SK-N-SH (cell line): ENCODE data around the gene GSK3A. TPM values are rescaled to one million over a fixed set of nuclear protein-coding genes. Genes with fewer than 3 reads are reported as not detected.
A peak's percentile ranks its signal among the peaks of the same experiment; 100 is the strongest.

Source experiments
- CTCF ChIA-PET: fragments of 300-600, 350-600 bp; formaldehyde crosslinking; extraction: SDS; loops from one replicate; lab custom pipeline; 2021; lab: Yijun Ruan, JAX
- POLR2A ChIA-PET: fragments of 350-600 bp; sonication (Branson Sonifier 250); formaldehyde crosslinking; extraction: SDS; loops from one replicate; lab custom pipeline; 2020; ENCODE audit warnings: antibody characterized with exemption, inconsistent platforms; lab: Yijun Ruan, JAX
- DNase-seq: peaks from one replicate; pipeline ENCODE4 v3.0.0; 2012
- H2AFZ ChIP-seq: fragments of 200-600 bp; sonication (generic); 2 replicates; pipeline ENCODE4 v1.8.1; 2016; ENCODE audit warnings: antibody characterized with exemption, mild to moderate bottlenecking, low read depth
- H3F3A ChIP-seq: fragments of 200-600 bp; sonication (generic); replicated peaks from 2 replicates; pipeline ENCODE3; 2016; ENCODE audit warnings: antibody characterized with exemption, mild to moderate bottlenecking; ENCODE audit not compliant: insufficient read depth
- H3K27ac ChIP-seq, 2 experiments: fragments of 200-500 bp in 1 of 2; fragments of 200-600 bp in 1 of 2; sonication (Bioruptor generic) in 1 of 2; sonication (generic), shearing (Covaris generic) in 1 of 2; 2 replicates each; pipeline versions ENCODE4 v1.5.1 to v1.6.1; 2014 to 2016; ENCODE audit warnings: low read depth in 2 of 2, inconsistent platforms in 1 of 2, low read length in 1 of 2, mild to moderate bottlenecking in 1 of 2, mixed read lengths in 1 of 2
- H3K27me3 ChIP-seq: fragments of 200-600 bp; sonication (generic), shearing (Covaris generic); 2 replicates; pipeline ENCODE4 v1.6.1; 2016; ENCODE audit warnings: mixed run types; ENCODE audit not compliant: insufficient read depth
- H3K36me3 ChIP-seq, 2 experiments: fragments of 200-500 bp in 1 of 2; fragments of 200-600 bp in 1 of 2; sonication (Bioruptor generic) in 1 of 2; sonication (generic) in 1 of 2; replicated peaks in 1 of 2; 2 replicates each; pipeline versions ENCODE3 to v1.5.1; 2014 to 2016; ENCODE audit warnings: low read length in 1 of 2, mild to moderate bottlenecking in 1 of 2; ENCODE audit not compliant: insufficient read depth in 2 of 2, control insufficient read depth in 1 of 2
- H3K4me1 ChIP-seq, 2 experiments: fragments of 200-500 bp in 1 of 2; fragments of 200-600 bp in 1 of 2; sonication (Bioruptor generic) in 1 of 2; sonication (generic), shearing (Covaris generic) in 1 of 2; 2 replicates each; pipeline versions ENCODE4 v1.5.1 to v1.6.1; 2014 to 2016; ENCODE audit warnings: low read depth in 1 of 2, low read length in 1 of 2, mixed run types in 1 of 2; ENCODE audit not compliant: insufficient read depth in 2 of 2, control insufficient read depth in 1 of 2
- H3K4me2 ChIP-seq: fragments of 200-600 bp; sonication (generic), shearing (Covaris generic); 2 replicates; pipeline ENCODE4 v1.6.1; 2017; ENCODE audit warnings: mixed run types
- H3K4me3 ChIP-seq, 2 experiments: fragments of 200-500 bp in 1 of 2; fragments of 200-600 bp in 1 of 2; sonication (Bioruptor generic) in 1 of 2; sonication (generic), shearing (Covaris generic) in 1 of 2; 2 replicates each; pipeline versions ENCODE4 v1.5.1 to v1.8.1; 2014 to 2016; ENCODE audit warnings: low read depth in 2 of 2, inconsistent platforms in 1 of 2, low read length in 1 of 2, mild to moderate bottlenecking in 1 of 2, mixed read lengths in 1 of 2, moderate library complexity in 1 of 2
- H3K79me2 ChIP-seq: fragments of 200-600 bp; sonication (generic); 2 replicates; pipeline ENCODE4 v1.8.1; 2017; ENCODE audit warnings: mild to moderate bottlenecking; ENCODE audit not compliant: insufficient read depth
- H3K9ac ChIP-seq: fragments of 200-600 bp; sonication (generic); 2 replicates; pipeline ENCODE4 v1.6.1; 2017; ENCODE audit warnings: mixed run types
- H3K9me2 ChIP-seq: fragments of 200-600 bp; sonication (generic); 2 replicates; pipeline ENCODE4 v1.6.1; 2017; ENCODE audit warnings: mixed run types
- H3K9me3 ChIP-seq: fragments of 200-600 bp; sonication (generic); 2 replicates; pipeline ENCODE4 v1.6.1; 2017; ENCODE audit warnings: mixed run types, mild to moderate bottlenecking, moderate library complexity
- H4K20me1 ChIP-seq: fragments of 200-600 bp; sonication (generic); 2 replicates; pipeline ENCODE4 v1.6.1; 2017; ENCODE audit warnings: mild to moderate bottlenecking, mixed run types; ENCODE audit not compliant: insufficient read depth
- CHD2 ChIP-seq: fragments of 150-350 bp; IDR thresholded peaks from 2 replicates; pipeline ENCODE4 v1.6.1; 2018; ENCODE audit warnings: low read length; ENCODE audit not compliant: partially characterized antibody
- EP300 ChIP-seq, 2 experiments: IDR thresholded peaks; 2 replicates each; pipeline versions ENCODE4 v1.4.0 to v1.6.1; 2012; ENCODE audit warnings: borderline replicate concordance in 1 of 2, low read depth in 1 of 2, low read length in 1 of 2
- EZH2phosphoT487 ChIP-seq: fragments of 200-600 bp; sonication (generic); IDR thresholded peaks from 2 replicates; pipeline ENCODE4 v1.6.1; 2017; ENCODE audit warnings: low read depth, mixed run types, mild to moderate bottlenecking, antibody characterized with exemption, moderate library complexity, borderline replicate concordance
- FOSL2 ChIP-seq: IDR thresholded peaks from 2 replicates; pipeline ENCODE4 v1.4.0; 2012; ENCODE audit warnings: low read depth, mild to moderate bottlenecking, moderate library complexity, borderline replicate concordance
- FOXJ3 ChIP-seq: sonication (generic); formaldehyde crosslinking; IDR thresholded peaks from 2 replicates; pipeline ENCODE4 v1.5.1; 2020; ENCODE audit warnings: mild to moderate bottlenecking, missing genetic modification reagents
- FOXM1 ChIP-seq: IDR thresholded peaks from 2 replicates; pipeline ENCODE4 v1.4.0; 2012; ENCODE audit warnings: low read depth, mild to moderate bottlenecking
- GABPA ChIP-seq: IDR thresholded peaks from 2 replicates; pipeline ENCODE4 v1.4.0; 2012; ENCODE audit warnings: low read depth, mild to moderate bottlenecking
- GATA2 ChIP-seq: sonication (generic); formaldehyde crosslinking; IDR thresholded peaks from 2 replicates; pipeline ENCODE4 v1.5.0; 2020; ENCODE audit warnings: mild to moderate bottlenecking, missing genetic modification reagents
- IRF3 ChIP-seq: fragments of 150-350 bp; IDR thresholded peaks from 2 replicates; pipeline ENCODE4 v1.6.1; 2016; ENCODE audit warnings: mild to moderate bottlenecking, low read depth, low read length
- JUND ChIP-seq: IDR thresholded peaks from 2 replicates; pipeline ENCODE4 v1.4.0; 2012
- MAX ChIP-seq: IDR thresholded peaks from 2 replicates; pipeline ENCODE4 v1.4.0; 2012; ENCODE audit warnings: low read depth
- MXI1 ChIP-seq: IDR thresholded peaks from 2 replicates; pipeline ENCODE4 v1.6.1; 2012; ENCODE audit warnings: mild to moderate bottlenecking, low read depth, low read length, improper control_type of control experiment
- NFIC ChIP-seq: IDR thresholded peaks from 2 replicates; pipeline ENCODE4 v1.4.0; 2012; ENCODE audit warnings: borderline replicate concordance
- NRF1 ChIP-seq: IDR thresholded peaks from 2 replicates; pipeline ENCODE4 v1.6.1; 2012; ENCODE audit warnings: low read depth, mild to moderate bottlenecking, low read length
- POLR2AphosphoS5 ChIP-seq: IDR thresholded peaks from 2 replicates; pipeline ENCODE4 v1.6.1; 2012; ENCODE audit warnings: low read depth, low read length
- RXRA ChIP-seq: IDR thresholded peaks from 2 replicates; pipeline ENCODE4 v1.4.0; 2012; ENCODE audit warnings: low read depth, mild to moderate bottlenecking, borderline replicate concordance
- SIN3A ChIP-seq: IDR thresholded peaks from 2 replicates; pipeline ENCODE4 v1.6.1; 2012; ENCODE audit warnings: low read depth, mild to moderate bottlenecking, low read length, moderate library complexity, borderline replicate concordance
- TAF1 ChIP-seq: IDR thresholded peaks from 2 replicates; pipeline ENCODE4 v1.6.1; 2012; ENCODE audit warnings: low read depth, mild to moderate bottlenecking, low read length, moderate library complexity, borderline replicate concordance
- TCF12 ChIP-seq: IDR thresholded peaks from 2 replicates; pipeline ENCODE4 v1.4.0; 2012
- TEAD4 ChIP-seq: IDR thresholded peaks from 2 replicates; pipeline ENCODE4 v1.4.0; 2012; ENCODE audit warnings: mild to moderate bottlenecking, borderline replicate concordance; ENCODE audit not compliant: insufficient read depth
- USF1 ChIP-seq: IDR thresholded peaks from 2 replicates; pipeline ENCODE4 v1.4.0; 2012; ENCODE audit warnings: low read depth, borderline replicate concordance
- USF2 ChIP-seq: fragments of 150-350 bp; IDR thresholded peaks from 2 replicates; pipeline ENCODE4 v1.6.1; 2017; ENCODE audit warnings: antibody characterized with exemption, low read length, low read depth, borderline replicate concordance
- YY1 ChIP-seq: IDR thresholded peaks from 2 replicates; pipeline ENCODE4 v1.4.0; 2012; ENCODE audit warnings: low read depth, mild to moderate bottlenecking
- WGBS: methylation state at CpG from one replicate; pipeline ENCODE4 v1.1.6; 2017; ENCODE audit warnings: low lambda C conversion rate; 5-methylcytosine and 5-hydroxymethylcytosine counted together
- polyA plus RNA-seq, 3 experiments: library from polyadenylated mRNA; depleted of rRNA; stranded (reverse); fragments of >200 nt; gene quantifications; 2 replicates each; pipeline ENCODE4 v1.2.3, GENCODE V29; 2012

Gene GSK3A
- polyA plus RNA-seq, 1 of the 3 experiments (the other 2 are of a cell fraction) = 42.1 TPM

GRCh38 chr19:42250666-42251531 lies 8.5 kb upstream of the GSK3A start:
- no peaks in the 10 kb centered on the region for H3K9me3 ChIP-seq
- 16% methylated on average over 19 of the region's 19 CpGs for WGBS
- no peaks in the 10 kb centered on the region for H3K27me3 ChIP-seq
- peak overlapping the region; percentile 98 for H3K4me2 ChIP-seq
- no peak overlapping the region for H2AFZ ChIP-seq
- TF ChIP-seq FOXJ3 (CRISPR knock-in tag) (no peak), EZH2phosphoT487 (no peak), USF2 (no peak), JUND (no peak), NRF1 (no peak), TAF1 (no peak), NFIC (peak; percentile 91), SIN3A (no peak), GABPA (no peak), TCF12 (peak; percentile 21; the same call in 1 of the 2 replicates), POLR2AphosphoS5 (peak; percentile 12; the same call in 1 of the 2 replicates), USF1 (peak; percentile 74), RXRA (0 out of 2 replicates have a peak, but pooled peaks have one; percentile 8), TEAD4 (no peak), MXI1 (no peak), GATA2 (no peak), MAX (peak; percentile 81), EP300 (IDR thresholded peaks at IDR 0.05; ENCODE audit: borderline replicate concordance in 1 of 2, low read depth in 1 of 2, low read length in 1 of 2) (peak in 1 of 2 experiments; percentile 32; a peak in 1 of 4 replicates), FOXM1 (no peak), FOSL2 (peak; percentile 20; the same call in 1 of the 2 replicates), CHD2 (no peak), YY1 (no peak), IRF3 (no peak)
- H3F3A ChIP-seq = peaks cover 39% of the 10 kb centered on the region
- peaks cover 10 to 23% of the 10 kb centered on the region in 2 experiments for H3K36me3 ChIP-seq
- H3K4me1 ChIP-seq = peaks cover 26 to 39% of the 10 kb centered on the region in 2 experiments
- H3K9ac ChIP-seq = peak overlapping the region; percentile 57; the same call in 1 of the 2 replicates
- CTCF ChIA-PET = interaction anchor here (1.0 to 14.8 kb wide), 5 partner anchors 29 to 51 kb away, joined by 3 to 205 read pairs (median 4); partner anchors contain the start of genes PAFAH1B3 and PRR19
- peak overlapping the region; percentile 17 to 76 for H3K4me3 ChIP-seq
- H4K20me1 ChIP-seq = peaks cover 65% of the 10 kb centered on the region
- H3K9me2 ChIP-seq = no peaks in the 10 kb centered on the region
- peak; percentile 48 for DNase-seq
- POLR2A ChIA-PET = interaction anchor here (1.2 kb wide), 1 partner anchor 8 kb away, joined by 5 read pairs; no protein-coding TSS in a partner anchor
- H3K79me2 ChIP-seq = peaks cover 78% of the 10 kb centered on the region
- peak overlapping the region; percentile 78 to 83 for H3K27ac ChIP-seq
